GM18520 (cell line): Measurements from ENCODE around the gene RCBTB2.

Source experiments
- ATAC-seq: cut with Tn5 transposase; IDR thresholded peaks from one replicate; pipeline ENCODE4 v1.9.1; 2021; ENCODE audit not compliant: unreplicated experiment

The RCBTB2 gene

DNA sequence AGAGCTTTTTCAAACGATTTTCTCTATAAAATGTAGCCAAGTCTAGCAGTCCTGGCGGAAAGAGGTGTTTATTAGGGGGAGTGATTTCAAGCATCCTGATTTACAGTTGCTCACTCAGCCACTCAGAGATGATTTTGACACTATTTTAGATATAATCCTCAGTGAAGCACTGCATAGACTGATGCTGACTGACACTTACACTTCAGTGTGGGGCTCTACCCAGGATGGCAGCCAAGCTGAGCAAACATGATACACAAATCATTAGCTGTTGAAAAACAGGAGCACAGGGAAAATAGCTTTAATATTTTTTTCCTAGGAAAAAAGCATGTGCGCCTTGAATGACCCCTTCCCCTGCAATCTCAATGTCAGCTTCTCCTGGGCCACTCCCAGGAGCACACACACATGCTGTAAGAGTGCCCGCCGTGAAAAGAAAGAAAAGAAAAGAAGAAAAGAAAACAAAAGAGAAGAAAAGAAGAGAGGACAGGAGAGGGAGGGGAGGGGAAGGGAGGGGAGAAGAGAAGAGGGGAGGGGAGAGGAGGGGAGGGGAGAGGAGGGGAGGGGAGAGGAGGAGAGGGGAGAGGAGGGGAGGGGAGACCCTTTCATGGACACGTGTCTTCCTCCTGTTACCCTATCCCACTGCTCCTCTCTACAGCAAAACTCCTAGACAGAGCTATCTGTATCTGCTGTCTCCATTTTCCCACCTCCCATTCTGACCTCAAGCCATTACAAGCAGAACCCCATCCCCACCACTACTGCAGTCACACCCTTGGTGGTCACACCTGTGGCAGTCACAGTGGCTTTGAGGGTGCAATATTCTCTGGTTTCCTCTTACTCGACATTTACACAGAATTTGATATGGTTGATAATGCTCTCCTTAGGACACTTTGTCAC lies 36.4 kb downstream of the RCBTB2 start:
- ATAC-seq = no peak

DNA sequence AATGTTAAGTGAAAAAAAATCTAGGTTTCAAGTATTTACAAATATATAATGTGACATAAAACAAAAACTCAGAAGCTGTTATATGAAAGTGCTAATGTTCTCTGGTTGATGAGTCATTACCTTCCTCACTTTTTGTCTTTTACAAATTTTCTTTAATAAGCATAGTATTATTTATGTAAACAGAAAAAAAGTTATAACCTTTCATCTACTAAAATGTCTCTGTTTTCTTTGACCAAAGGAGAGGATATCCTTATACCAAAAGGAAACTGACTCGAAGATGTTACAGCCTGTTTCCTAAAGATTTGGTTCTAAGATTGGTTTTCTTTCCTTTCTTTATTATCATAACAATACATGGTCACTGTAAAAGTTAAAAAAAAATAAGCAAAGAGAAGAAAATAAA lies 38.0 kb downstream of the RCBTB2 start:
- no peak for ATAC-seq

GRCh38 chr13:48493851-48494250 lies 39.0 kb downstream of the RCBTB2 start:
- no peak for ATAC-seq

DNA sequence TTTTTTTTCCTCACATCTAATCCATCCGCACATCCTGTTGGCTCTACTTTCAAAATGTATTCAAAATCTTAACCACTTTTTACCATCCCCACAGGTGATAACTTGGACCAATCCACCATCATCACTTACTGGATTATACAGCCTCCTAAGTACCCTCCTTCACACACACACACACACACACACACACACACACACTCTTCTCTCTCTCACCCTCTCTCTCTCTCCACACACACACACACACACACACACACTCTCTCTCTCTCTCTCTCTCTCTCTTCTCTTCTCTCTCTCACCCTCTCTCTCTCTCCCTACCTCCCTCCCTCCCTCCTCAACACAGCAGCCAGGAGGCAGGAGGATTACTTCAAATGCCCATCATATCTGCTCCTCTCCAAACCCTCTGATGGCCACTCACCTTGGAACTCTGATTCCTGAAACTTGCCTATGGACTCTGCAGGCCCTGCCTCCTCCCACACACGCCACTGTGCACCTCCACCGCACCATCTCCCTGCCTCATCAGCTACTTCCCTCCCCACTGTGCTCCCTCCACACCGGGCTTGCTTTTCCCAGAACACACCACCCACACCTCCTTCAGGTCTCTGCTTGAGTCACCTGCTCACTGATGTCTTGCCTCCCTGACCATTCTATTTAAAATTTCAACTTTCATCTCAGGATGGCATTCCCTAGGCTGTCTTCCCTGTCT lies 39.7 kb downstream of the RCBTB2 start:
- ATAC-seq = no peak

- ATAC-seq = peak; percentile 70
These were observed 40.3 kb downstream of the RCBTB2 start for GRCh38 chr13:48492470-48493065.

DNA sequence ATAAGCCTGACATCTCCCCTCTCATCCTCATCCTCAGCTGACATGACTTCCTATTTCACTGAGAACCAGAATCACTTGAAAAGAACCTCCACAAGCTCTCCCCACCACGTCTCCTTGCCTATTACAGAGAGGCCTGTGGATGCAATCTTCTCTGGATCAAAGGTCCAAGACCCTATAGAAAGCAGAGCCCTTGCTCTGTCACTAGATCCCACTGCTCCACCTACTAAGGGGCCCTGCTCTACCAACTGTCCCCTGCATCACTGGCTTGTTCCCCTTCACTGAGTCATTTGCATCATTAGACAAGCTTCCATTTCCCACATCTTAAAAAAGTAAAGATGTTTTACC lies 40.8 kb downstream of the RCBTB2 start:
- peak; percentile 25 for ATAC-seq

DNA sequence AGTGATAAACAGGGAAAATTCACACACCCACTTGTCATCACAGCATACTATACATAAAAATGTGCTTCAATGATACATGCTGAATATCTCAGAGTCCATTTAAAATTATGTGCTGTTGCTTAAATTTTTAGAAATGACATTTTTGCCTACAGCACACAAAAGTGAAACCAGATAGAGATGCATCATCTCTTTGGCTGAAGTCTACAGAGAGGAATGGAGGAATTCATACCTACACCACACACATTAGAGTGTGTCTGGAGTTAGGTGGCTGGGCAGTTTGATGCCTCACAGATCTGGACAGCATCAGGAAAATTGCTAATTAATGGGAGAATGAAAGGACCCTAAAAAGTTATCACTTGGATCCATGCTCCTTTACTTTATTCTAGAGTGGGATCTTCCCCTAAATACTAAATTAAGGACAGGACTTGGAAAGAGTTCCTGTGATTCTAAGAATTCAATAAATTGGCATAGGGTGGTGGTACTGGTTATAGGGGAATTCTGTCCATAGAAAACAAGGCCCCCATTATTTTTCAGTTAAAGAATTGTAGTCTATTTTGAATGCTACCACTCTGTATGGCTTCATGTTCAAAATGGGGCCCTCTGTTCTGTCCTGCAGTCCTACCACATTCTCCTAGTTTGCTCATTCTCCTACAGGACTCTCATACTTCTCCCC lies 41.3 kb downstream of the RCBTB2 start:
- ATAC-seq = no peak

GRCh38 chr13:48490241-48490640 lies 42.6 kb downstream of the RCBTB2 start:
- ATAC-seq = no peak

DNA sequence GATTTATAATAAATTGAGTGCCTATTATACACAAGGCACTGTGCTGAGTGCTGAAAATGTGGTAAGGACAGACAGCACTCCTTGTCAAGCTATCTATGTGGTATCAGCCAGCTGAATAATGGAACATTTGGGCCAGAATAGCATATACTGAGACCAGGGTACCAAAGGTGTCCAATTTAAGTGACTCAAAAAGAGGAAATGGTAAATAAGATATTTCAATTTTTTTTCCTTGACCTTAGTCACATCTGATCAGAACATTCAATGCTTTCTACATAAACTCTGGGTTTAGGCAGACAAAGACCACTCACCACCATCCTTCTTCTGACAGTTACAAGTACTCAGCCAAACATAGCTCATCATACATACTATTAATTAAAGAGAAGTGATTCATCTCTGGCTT lies 43.2 kb downstream of the RCBTB2 start:
- ATAC-seq = no peak

DNA sequence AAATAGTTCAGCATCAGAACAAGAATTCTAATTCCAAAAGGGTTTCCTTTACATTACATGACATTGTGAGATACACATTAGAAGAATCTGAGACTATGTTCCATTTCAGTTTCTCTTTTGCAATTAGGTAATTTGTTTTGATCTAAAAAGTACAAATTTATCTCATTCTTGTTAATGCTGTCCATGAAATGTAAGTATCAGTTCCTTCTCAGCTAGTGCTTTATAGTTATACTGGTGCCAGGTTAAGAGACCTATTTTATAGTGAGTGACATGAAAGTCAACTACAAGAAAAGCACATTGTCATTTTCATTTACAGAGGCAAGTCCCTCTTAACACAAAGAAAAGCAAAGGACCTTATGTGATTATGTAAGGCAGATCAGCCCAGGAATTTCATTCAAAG lies 43.9 kb downstream of the RCBTB2 start:
- ATAC-seq = no peak

GRCh38 chr13:48487968-48488367 lies 44.9 kb downstream of the RCBTB2 start:
- no peak for ATAC-seq

DNA sequence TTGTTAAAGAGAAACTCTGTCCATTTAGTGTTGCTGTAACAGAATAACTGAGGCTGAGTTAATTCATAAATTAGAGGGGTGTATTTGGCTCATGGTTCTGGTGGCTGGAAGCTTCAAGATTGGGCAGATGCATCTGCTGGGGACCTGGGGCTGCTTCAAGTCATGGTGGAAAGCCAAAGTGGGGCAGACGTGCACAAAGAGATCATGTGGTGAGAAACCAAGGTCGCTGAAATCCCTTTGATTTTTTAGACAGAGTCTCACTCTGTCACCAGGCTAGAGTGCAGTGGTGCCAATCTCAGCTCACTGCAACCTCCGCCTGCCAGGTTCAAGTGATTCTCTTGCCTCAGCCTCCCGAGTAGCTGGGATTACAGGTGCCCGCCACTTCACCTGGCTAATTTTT lies 46.0 kb downstream of the RCBTB2 start:
- no peak for ATAC-seq

- ATAC-seq = no peak
These were observed 46.5 kb downstream of the RCBTB2 start for GRCh38 chr13:48486362-48486761.

GRCh38 chr13:48485432-48485831 lies 47.4 kb downstream of the RCBTB2 start:
- ATAC-seq = no peak

DNA sequence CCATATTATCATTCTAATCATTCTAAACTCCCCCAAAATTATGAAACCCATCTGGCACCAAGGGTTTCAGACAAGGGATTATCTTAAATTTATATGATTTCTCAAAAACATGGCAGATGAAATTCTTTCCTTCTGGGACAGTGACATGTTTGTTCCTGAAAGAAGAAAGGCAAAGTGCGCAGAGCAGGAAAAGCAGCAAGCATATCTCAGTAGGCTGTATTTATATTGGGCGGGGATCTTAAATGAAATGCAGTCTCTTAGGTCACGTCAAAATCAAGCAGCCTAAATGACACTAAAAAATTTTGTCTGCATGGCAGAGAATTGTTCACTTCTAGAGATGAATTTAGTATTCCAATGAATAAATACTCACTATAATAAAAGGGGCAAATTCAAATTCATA lies 49.3 kb downstream of the RCBTB2 start:
- no peak for ATAC-seq

- no peak for ATAC-seq
These were observed 54.5 kb downstream of the RCBTB2 start for GRCh38 chr13:48478391-48478790.

GRCh38 chr13:48477191-48477855 lies 55.6 kb downstream of the RCBTB2 start:
- no peak for ATAC-seq

DNA sequence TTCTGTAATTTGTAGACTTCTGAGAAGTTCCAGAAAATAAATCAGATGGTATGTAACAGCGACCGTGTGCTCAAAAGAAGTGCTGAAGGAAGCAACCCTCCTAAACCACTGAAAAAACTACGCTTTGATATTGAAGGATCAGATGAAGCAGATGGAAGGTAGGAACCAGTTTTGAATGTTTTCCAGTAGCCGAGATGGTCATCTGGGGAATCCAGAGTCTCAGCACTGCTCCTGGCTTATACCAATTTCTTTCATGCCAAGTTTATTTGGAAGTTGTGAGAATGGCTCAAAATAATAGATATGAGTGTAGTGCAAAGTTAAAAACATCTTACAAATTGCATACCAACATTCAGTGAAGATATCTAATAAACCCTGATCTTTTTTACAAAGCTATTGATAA lies 56.2 kb downstream of the RCBTB2 start:
- no peak for ATAC-seq

DNA sequence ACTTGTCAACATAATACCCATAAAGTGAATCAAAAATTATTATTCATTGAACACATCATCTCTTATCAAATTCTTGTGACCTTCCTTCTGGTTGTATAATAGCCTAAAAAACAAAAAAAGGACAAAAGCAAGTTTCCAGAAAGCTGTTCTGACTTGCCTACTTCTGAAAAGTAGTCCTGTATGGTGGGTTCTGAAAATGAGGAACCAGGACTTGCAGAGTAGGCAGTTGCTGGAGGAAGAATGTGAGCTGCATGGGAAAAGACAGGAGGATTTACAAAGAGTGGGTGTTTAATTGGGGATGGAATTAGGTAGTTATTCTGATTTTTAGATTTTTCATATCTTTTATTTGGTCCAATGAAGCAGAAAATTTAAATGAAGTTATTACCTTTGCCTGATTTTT lies 56.7 kb downstream of the RCBTB2 start:
- ATAC-seq = no peak

GRCh38 chr13:48475230-48475629 lies 57.6 kb downstream of the RCBTB2 start:
- ATAC-seq = no peak
